ENCODE data around the gene CCDC152.
"Not testable (repeated sequence)": the region's sequence is repeated elsewhere in the genome, so short reads cannot be mapped to it uniquely, and the experiment has no call there.

Gene CCDC152

GRCh38 chr5:42812620-42813019, 56.0 kb downstream of the CCDC152 start:
- no peak for DNase-seq (ENCODE audit: low read depth in 1 of 2, low spot score in 1 of 2)
- Histone ChIP-seq H3K27ac (replicated peaks) (no peak overlapping the region), H3K27me3 (ENCODE audit: insufficient read depth, poor library complexity, severe bottlenecking) (no peaks in the 10 kb centered on the region), H3K4me3 (replicated peaks; ENCODE audit: insufficient read depth, low read length) (no peak overlapping the region)
- TF ChIP-seq POLR2AphosphoS5 (IDR thresholded peaks at IDR 0.05; ENCODE audit: low read depth) = no peak
- TF ChIP-seq CTCF (IDR thresholded peaks at IDR 0.05; ENCODE audit: insufficient read depth, low read length) = no peak
- no peak for TF ChIP-seq REST (IDR thresholded peaks at IDR 0.05; ENCODE audit: insufficient replicate concordance, low read depth)
- TF ChIP-seq GABPA (IDR thresholded peaks at IDR 0.05; ENCODE audit: low read depth) = no peak
- no peak for TF ChIP-seq SPI1 (IDR thresholded peaks at IDR 0.05; ENCODE audit: borderline replicate concordance, low read depth)

GRCh38 chr5:42813533-42813932, 56.9 kb downstream of the CCDC152 start:
- TF ChIP-seq POLR2AphosphoS5 (IDR thresholded peaks at IDR 0.05; ENCODE audit: low read depth) (no peak), SPI1 (IDR thresholded peaks at IDR 0.05; ENCODE audit: borderline replicate concordance, low read depth) (no peak), REST (IDR thresholded peaks at IDR 0.05; ENCODE audit: insufficient replicate concordance, low read depth) (no peak), GABPA (IDR thresholded peaks at IDR 0.05; ENCODE audit: low read depth) (no peak), CTCF (IDR thresholded peaks at IDR 0.05; ENCODE audit: insufficient read depth, low read length) (no peak)
- Histone ChIP-seq H3K27ac (replicated peaks) (no peak overlapping the region), H3K4me3 (replicated peaks; ENCODE audit: insufficient read depth, low read length) (no peak overlapping the region), H3K27me3 (ENCODE audit: insufficient read depth, poor library complexity, severe bottlenecking) (no peaks in the 10 kb centered on the region)
- no peak for DNase-seq (ENCODE audit: low read depth in 1 of 2, low spot score in 1 of 2)

DNA sequence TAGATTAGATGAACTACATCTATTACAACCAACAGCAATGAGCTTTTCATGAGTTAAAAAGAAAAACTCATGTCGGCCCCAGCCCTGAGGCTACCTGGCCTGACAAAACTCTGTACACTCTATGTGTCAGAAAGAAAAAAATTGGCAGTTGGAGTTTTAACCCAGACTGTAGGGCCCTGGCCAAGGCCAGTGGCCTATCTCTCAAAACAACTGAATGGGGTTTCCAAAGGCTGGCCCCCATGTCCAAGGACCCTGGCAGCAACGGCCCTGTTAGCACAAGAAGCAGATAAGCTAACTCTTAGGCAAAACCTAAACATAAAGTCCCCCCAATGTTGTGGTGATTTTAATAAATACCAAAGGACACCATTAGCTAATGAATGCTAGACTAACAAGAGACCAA, 59.9 kb downstream of the CCDC152 start:
- not testable (repeated sequence) for H3K4me3 ChIP-seq (replicated peaks; ENCODE audit: insufficient read depth, low read length); H3K27ac ChIP-seq (replicated peaks); H3K27me3 ChIP-seq (ENCODE audit: insufficient read depth, poor library complexity, severe bottlenecking); DNase-seq (ENCODE audit: low read depth in 1 of 2, low spot score in 1 of 2)

DNA sequence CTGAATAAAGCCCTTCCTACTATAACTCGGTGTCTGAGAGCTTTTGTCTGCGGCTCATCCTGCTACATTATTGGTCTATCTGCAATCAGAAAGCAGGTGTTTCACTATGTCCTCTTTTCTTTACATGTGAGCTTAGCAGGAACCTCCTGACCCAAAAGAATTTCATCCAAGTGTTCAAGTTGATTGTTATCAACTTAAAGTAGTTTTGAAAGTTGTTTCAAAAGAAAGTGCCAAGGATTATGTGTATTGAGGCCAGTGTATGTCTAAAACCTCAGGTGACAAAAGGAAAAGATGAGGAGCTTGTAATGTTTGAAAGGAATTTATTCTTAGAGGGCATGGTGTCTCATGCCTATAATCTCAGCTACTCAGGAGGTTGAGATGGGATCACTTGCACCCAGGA, 63.1 kb downstream of the CCDC152 start:
- no peak overlapping the region for H3K4me3 ChIP-seq (replicated peaks; ENCODE audit: insufficient read depth, low read length)
- no peak for DNase-seq (ENCODE audit: low read depth in 1 of 2, low spot score in 1 of 2)
- TF ChIP-seq CTCF (IDR thresholded peaks at IDR 0.05; ENCODE audit: insufficient read depth, low read length) = no peak
- no peak for TF ChIP-seq POLR2AphosphoS5 (IDR thresholded peaks at IDR 0.05; ENCODE audit: low read depth)
- no peak for TF ChIP-seq SPI1 (IDR thresholded peaks at IDR 0.05; ENCODE audit: borderline replicate concordance, low read depth)
- no peak for TF ChIP-seq GABPA (IDR thresholded peaks at IDR 0.05; ENCODE audit: low read depth)
- TF ChIP-seq REST (IDR thresholded peaks at IDR 0.05; ENCODE audit: insufficient replicate concordance, low read depth) = no peak
- no peaks in the 10 kb centered on the region for H3K27me3 ChIP-seq (ENCODE audit: insufficient read depth, poor library complexity, severe bottlenecking)
- no peak overlapping the region for H3K27ac ChIP-seq (replicated peaks)

All from HL-60 (cell line).